Adrenal gland (tissue), 12 donors: Measurements from ENCODE around the gene PRKAB2. TPM values are rescaled to one million over a fixed set of nuclear protein-coding genes. Genes with fewer than 3 reads are reported as not detected.
A peak's percentile ranks its signal among the peaks of the same experiment; 100 is the strongest.
"Not testable (repeated sequence)": the region's sequence is repeated elsewhere in the genome, so short reads cannot be mapped to it uniquely, and the experiment has no call there.

Experiments used
- DNase-seq, 7 donors: peaks; one replicate each; pipeline ENCODE4 v3.0.0-alpha.2; 2019 to 2020
- H3K27ac ChIP-seq, 5 donors: fragments of 200-600 bp; sonication (generic) in 4 of 5; 1 replicate in 3 of 5; 2 replicates in 2 of 5; pipeline versions ENCODE4 v1.5.1 to v1.8.0; 2016 to 2020; ENCODE audit warnings: mild to moderate bottlenecking in 1 of 5
- H3K27me3 ChIP-seq: fragments of 200-600 bp; 2 replicates; pipeline ENCODE4 v1.8.0; 2021
- H3K36me3 ChIP-seq, 2 donors: fragments of 200-600 bp; replicated peaks in 1 of 2; 1 replicate in 1 of 2; 2 replicates in 1 of 2; pipeline versions ENCODE4 v1.5.1 to v1.8.0; 2018 to 2022
- H3K4me1 ChIP-seq, 2 donors: fragments of 200-600 bp; replicated peaks in 1 of 2; 1 replicate in 1 of 2; 2 replicates in 1 of 2; pipeline versions ENCODE4 v1.5.1 to v1.8.0; 2018 to 2021
- H3K4me3 ChIP-seq, 4 donors: fragments of 200-600 bp; sonication (generic) in 3 of 4; one replicate each; pipeline ENCODE4 v1.5.1; 2016 to 2018
- H3K9me3 ChIP-seq, 3 donors: fragments of 200-600 bp; sonication (generic) in 1 of 3; replicated peaks in 1 of 3; 1 replicate in 2 of 3; 2 replicates in 1 of 3; pipeline versions ENCODE4 v1.5.1 to v1.8.0; 2016 to 2021
- POLR2A ChIP-seq, 2 donors: fragments of 450-650 bp; IDR thresholded peaks; one replicate each; pipeline ENCODE4 v1.6.1; 2017; ENCODE audit warnings: antibody characterized with exemption in 2 of 2, mild to moderate bottlenecking in 2 of 2, moderate library complexity in 1 of 2
- WGBS, 4 donors: extraction: QIAGEN DNeasy Blood & Tissue Kit in 2 of 4; methylation state at CpG; one replicate each; pipeline versions ENCODE4 v1.1.5 to v1.1.7; 2013 to 2017; 5-methylcytosine and 5-hydroxymethylcytosine counted together
- intact Hi-C, 2 donors: fragments of 100-400 bp; cut with DNase I; formaldehyde crosslinking; loops; one replicate each; pipeline versions ENCODE4 v1.14.1 to v1.15.0; 2022 to 2023
- polyA plus RNA-seq, 3 donors: library from polyadenylated mRNA; stranded (reverse); fragments of 200-250 nt in 2 of 3; fragments of 350-450 nt in 1 of 3; fragmentation: Illumina TruSeq in 1 of 3; extraction: RNeasy Lipid Tissue Mini Kit (QIAGEN cat#74804) in 1 of 3; gene quantifications; one replicate each; pipeline ENCODE4 v1.2.3, GENCODE V29; 2013 to 2014
- total RNA-seq, 9 donors: library from RNA; depleted of rRNA in 4 of 9; stranded (reverse); fragments of >200 nt in 4 of 9; fragments of 120-200 nt in 1 of 9; fragmentation: NEBNext Ultra II Directional in 1 of 9; extraction: Animal tissue kit (Norgen Biotek cat#: 25700) in 1 of 9; gene quantifications; one replicate each; pipeline versions ENCODE4 v1.1.0 to v1.2.4, GENCODE V29; 2013 to 2023
- TF ChIP-seq, protein P1 (sequence below), 6 experiments: fragments of 450-650 bp in 4 of 6; fragments of 200-600 bp in 2 of 6; sonication (generic) in 1 of 6; IDR thresholded peaks; 1 replicate in 5 of 6; 2 replicates in 1 of 6; pipeline versions ENCODE4 v1.5.1 to v1.8.0; 2016 to 2021; ENCODE audit warnings: antibody characterized with exemption in 6 of 6, mild to moderate bottlenecking in 2 of 6, moderate library complexity in 1 of 6
- donor health status: healthy with polysubstance abuse.
- donor health status: Bipolar disorder and iron deficiency.
- donor health status: DM: yes; HTN: yes; CAD: no.
- donor health status: DM: no; HTN: no; CAD: no.
- donor health status: DM: no; HTN: no; CAD: no.
- donor health status: DM: yes; HTN: yes; CAD: no.

The PRKAB2 gene
- total and polyA plus RNA-seq, 12 donors: 4.3 to 53.8 (median 14.4) TPM

DNA sequence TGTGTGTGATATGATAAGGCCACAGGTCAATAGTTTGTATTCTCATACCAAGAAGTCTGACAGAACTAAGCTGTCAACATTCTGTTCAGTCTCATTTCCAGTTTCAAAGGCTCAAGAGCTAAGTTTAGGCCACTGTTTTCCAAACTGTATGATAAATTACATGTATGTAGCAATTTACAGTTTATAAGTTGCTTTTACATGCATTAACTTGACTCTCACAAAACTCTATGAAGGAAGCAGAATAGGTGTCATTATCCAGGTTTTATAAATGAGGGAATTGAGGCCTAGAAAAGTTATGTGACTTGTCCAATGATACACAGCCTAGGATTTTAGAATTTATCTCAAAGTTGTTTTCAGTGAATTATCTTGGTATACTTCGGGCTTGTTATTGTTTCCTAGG is 29.5 kb upstream of the PRKAB2 start:
- intact Hi-C loops: no loop called here
- H3K4me1 ChIP-seq: no peaks in the 10 kb centered on the region
- no peak overlapping the region for H3K27ac ChIP-seq
- DNase-seq: no peak
- 94 to 97% (median 95%) methylated on average over 1 of the region's 1 CpG for WGBS, 4 donors
- no peak overlapping the region for H3K4me3 ChIP-seq
- no peaks in the 10 kb centered on the region for H3K27me3 ChIP-seq
- TF ChIP-seq, protein P1, sequence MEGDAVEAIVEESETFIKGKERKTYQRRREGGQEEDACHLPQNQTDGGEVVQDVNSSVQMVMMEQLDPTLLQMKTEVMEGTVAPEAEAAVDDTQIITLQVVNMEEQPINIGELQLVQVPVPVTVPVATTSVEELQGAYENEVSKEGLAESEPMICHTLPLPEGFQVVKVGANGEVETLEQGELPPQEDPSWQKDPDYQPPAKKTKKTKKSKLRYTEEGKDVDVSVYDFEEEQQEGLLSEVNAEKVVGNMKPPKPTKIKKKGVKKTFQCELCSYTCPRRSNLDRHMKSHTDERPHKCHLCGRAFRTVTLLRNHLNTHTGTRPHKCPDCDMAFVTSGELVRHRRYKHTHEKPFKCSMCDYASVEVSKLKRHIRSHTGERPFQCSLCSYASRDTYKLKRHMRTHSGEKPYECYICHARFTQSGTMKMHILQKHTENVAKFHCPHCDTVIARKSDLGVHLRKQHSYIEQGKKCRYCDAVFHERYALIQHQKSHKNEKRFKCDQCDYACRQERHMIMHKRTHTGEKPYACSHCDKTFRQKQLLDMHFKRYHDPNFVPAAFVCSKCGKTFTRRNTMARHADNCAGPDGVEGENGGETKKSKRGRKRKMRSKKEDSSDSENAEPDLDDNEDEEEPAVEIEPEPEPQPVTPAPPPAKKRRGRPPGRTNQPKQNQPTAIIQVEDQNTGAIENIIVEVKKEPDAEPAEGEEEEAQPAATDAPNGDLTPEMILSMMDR (IDR thresholded peaks at IDR 0.05): no peak
- TF ChIP-seq POLR2A (IDR thresholded peaks at IDR 0.05): no peak
- H3K9me3 ChIP-seq: no peaks in the 10 kb centered on the region
- H3K36me3 ChIP-seq: no peaks in the 10 kb centered on the region

GRCh38 chr1:147201276-147201675 is 29.0 kb upstream of the PRKAB2 start:
- no peaks in the 10 kb centered on the region for H3K9me3 ChIP-seq
- WGBS, 4 donors: 54 to 64% (median 57%) methylated on average over 4 of the region's 4 CpGs
- intact Hi-C loops: no loop called here
- peak in 2 of 7 donors; percentile 17 to 22 for DNase-seq
- H3K4me1 ChIP-seq: no peaks in the 10 kb centered on the region
- no peak overlapping the region for H3K4me3 ChIP-seq
- H3K36me3 ChIP-seq: no peaks in the 10 kb centered on the region
- no peak for TF ChIP-seq POLR2A (IDR thresholded peaks at IDR 0.05)
- TF ChIP-seq, protein P1 (IDR thresholded peaks at IDR 0.05): no peak
- H3K27me3 ChIP-seq: no peaks in the 10 kb centered on the region
- no peak overlapping the region for H3K27ac ChIP-seq

DNA sequence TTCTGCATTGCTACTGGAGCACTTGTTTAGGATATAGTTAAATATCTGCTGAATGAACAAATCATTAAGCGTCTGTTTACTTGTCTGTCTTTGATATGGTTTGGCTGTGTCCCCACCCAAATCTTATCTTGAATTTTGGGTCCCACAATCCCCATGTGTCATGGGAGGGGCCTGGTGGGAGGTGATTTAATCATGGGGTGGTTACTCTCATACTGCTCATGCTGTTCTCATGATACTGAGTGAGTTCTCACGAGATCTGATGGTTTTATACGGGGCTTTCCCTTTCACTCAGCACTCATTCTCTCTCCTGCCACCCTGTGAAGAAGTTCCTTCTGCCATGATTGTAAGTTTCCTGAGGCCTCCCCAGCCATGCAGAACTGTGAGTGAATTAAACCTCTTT is 25.1 kb upstream of the PRKAB2 start:
- DNase-seq, H3K27me3 ChIP-seq, H3K9me3 ChIP-seq, H3K4me1 ChIP-seq, H3K27ac ChIP-seq, intact Hi-C loops, H3K4me3 ChIP-seq, H3K36me3 ChIP-seq: not testable (repeated sequence)
- 76 to 95% (median 87%) methylated on average over 3 of the region's 3 CpGs for WGBS, 4 donors

- Histone ChIP-seq H3K27ac (no peak overlapping the region), H3K4me1 (no peaks in the 10 kb centered on the region), H3K9me3 (no peaks in the 10 kb centered on the region), H3K4me3 (no peak overlapping the region), H3K36me3 (no peaks in the 10 kb centered on the region), H3K27me3 (no peaks in the 10 kb centered on the region)
- TF ChIP-seq, protein P1 (IDR thresholded peaks at IDR 0.05): no peak
- TF ChIP-seq POLR2A (IDR thresholded peaks at IDR 0.05): no peak
- intact Hi-C loops: no loop called here
- no peak for DNase-seq
- WGBS, 4 donors: 86 to 100% (median 96%) methylated on average over 2 of the region's 2 CpGs
These were observed 17.2 kb upstream of the PRKAB2 start for GRCh38 chr1:147189514-147189913.

DNA sequence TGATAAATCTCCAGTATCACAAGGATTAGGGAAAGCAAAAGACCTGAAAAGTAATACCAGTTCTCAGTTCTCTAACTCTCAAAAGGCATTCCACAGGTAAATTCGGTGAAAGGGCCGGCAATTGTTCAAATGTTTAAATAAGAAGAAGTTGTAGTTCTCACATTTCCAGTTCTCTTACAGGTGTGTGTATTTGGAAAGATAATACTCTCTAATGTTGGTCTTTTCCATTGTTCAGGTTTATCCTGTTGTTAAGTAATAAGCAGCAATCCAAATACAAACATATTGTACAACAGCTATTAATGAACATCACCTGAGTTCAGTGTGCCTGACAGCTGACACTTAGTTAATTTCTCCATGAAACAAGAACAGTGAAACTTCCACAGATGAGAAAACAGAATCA is 13.2 kb upstream of the PRKAB2 start:
- WGBS, 4 donors: 89 to 93% (median 91%) methylated on average over 2 of the region's 2 CpGs
- H3K4me1 ChIP-seq: peaks cover 0 to 11% of the 10 kb centered on the region in 2 donors

More for the DNA sequence above, 13.2 kb upstream of the PRKAB2 start:
- TF ChIP-seq, protein P1 (IDR thresholded peaks at IDR 0.05): no peak
- TF ChIP-seq POLR2A (IDR thresholded peaks at IDR 0.05): no peak
- intact Hi-C loops: no loop called here
- no peak overlapping the region for H3K27ac ChIP-seq
- no peaks in the 10 kb centered on the region for H3K36me3 ChIP-seq
- H3K4me3 ChIP-seq: no peak overlapping the region
- H3K27me3 ChIP-seq: no peaks in the 10 kb centered on the region
- DNase-seq: no peak
- no peaks in the 10 kb centered on the region for H3K9me3 ChIP-seq
